GM20431 (cell line): Measurements from ENCODE around the gene HPX.

Experiments used
- in situ Hi-C: fragments of 300-500 bp; cut with MseI, MboI; formaldehyde crosslinking; loops from one replicate; pipeline ENCODE4 v1.15.0; 2020; ENCODE audit warnings: low sequenced_read_pairs; ENCODE audit not compliant: unreplicated experiment

Gene HPX

DNA sequence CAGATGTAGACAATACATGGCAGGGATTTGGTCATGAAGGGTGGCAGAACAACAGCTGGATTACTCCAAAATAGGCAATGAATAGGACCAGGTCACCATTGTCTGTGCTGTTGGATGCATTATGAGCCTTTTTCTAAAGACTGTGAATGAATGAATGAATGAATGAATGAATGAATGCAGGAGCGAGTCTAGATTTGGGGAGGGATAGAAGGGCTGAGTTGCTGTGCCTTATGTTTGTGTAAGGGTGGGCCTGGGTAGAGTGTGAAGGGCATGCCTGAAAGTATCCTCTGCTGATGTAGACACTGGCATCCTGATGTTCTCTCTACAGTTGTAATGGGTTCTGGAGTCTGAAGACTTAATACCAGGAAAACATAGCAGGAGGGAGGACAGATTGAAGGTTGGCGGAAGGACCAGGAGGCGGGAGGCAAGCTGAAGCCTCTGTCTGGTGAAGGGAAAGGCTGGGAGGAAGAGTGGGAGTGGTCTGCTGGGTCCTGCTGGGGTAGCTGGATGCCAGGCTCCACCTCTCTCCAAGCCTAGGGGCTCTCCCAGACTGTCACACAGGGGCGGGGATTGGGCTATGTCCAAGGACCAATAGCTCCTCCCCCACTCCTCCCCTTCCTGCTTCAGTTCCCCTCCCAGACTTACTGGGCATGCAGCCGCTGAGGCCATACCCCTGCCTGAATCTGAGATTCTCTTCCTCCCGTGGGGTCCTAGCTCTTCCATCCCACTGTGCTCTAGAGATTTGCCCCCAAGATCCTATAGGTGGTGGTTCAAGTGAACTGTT, 28.1 kb upstream of the HPX start:
- in situ Hi-C loops: no loop called here

DNA sequence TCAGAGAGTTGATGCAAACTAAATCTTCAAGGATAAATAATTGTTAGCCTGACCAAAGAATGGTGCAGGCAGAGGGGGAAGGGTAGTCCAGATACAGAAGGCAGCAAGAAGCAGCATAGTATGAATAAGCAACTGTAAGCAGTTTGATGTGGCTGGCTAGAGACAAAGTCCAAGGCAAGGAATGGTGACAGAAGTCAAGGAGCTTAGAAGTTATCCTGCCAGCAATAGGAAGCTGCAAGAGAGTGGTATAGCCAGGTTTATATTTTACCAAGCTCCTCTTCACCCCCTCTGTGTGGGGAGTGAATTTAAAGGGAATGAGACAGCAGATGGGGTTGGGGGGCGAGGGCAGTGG, 18.3 kb upstream of the HPX start:
- in situ Hi-C loops: no loop called here

DNA sequence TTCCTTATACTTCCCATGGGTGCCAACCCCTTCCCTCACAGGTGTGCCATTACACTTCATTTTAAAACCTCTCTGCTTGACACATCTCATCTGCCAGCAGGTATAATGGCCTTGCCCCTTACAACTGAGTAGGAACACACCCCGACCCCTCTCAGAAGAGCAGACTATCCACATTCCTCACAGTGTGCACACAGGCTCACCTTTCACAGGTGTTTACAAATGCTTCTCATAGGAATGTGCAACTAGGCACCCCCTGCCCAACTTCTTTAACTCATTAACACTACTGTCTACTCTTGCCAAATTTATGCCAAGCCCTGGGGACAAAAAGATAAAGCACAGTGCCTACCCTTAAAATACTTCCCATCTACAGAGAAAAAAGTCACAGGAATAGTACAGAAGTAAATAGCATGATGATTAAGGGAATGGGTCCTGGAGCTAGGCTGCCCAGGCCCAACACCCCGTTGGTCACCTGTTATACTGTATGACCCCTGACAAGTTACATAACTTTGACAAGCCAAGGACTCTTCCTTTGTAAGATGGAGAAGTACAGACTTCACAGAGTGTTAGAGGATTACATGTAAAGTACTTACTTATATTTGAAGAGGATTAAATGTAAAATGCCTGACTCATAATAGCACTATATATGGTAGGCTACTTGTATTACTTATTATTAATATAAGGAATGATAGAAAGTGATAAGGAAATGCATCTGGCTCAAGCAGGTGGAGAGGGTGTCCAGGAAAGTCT, 17.7 kb upstream of the HPX start:
- in situ Hi-C loops: no loop called here

DNA sequence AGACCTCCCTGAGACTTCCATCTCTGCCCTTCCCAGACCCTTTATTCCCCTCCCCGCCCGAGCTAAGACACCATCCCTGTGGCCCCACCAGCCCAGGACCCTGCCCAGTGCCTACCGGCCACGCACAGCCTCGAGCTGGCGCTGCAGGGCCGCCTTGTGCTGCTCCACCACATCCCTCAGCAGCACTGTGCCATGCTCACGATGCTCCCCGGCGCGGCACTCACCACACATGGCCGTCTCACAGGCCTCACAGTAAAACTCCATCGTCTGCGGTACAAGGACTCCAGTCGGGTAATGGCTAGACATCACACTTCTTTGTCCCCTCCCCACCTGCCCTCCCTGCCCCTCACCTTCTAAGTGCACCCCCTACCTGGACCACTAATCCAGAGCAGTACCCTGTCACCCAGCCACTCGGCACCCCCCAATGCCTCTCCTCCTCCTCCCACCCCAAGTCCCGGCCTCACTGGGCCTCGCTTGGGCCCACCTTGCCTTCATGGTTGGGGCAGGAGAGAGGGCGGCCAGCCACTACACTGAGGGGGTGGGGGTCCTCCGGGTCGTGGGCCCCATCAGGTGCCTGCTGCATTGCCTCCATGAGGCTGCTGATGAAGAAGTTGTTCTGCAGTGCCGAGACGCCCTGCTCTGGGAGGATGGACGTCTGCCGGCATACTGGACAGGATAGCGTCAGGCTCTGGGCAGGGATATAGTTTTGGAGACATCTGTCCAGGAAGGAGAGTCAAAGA, 17.0 kb upstream of the HPX start:
- in situ Hi-C loops: no loop called here

DNA sequence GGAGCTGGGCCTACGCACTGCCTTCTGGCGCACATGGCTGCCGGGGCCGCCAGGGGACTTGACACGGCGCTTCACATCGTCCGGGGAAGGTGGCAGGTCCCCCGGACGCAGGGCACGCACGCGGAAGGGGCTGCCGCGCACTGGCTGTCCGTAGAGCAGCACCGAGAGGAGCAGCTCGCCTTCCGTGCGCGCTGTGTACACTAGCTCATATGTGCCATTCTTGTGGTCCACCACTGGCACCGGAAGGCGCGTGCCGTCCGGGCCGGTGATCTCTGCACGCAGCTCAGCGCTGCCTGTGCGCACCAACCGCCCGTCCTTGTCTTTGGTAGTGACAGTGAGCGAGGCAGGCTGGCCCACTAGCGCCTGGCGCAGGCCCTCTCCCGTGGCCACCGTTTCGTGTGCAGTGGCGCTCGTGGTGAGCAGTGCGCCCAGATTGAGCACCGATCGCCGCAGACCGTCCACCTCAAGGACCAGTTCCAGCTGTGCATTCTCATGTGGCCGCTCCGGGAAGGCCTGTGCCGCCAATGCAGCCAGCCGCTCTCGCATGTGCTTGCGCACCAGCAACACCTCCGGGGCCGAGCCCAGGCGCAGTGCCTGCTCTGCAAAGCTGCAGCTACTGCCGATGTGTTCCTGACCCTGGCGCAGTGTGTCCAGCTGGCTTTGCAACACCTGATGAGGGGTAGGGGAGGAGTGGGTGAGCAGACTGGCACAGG, 15.7 kb upstream of the HPX start:
- in situ Hi-C loops: no loop called here

DNA sequence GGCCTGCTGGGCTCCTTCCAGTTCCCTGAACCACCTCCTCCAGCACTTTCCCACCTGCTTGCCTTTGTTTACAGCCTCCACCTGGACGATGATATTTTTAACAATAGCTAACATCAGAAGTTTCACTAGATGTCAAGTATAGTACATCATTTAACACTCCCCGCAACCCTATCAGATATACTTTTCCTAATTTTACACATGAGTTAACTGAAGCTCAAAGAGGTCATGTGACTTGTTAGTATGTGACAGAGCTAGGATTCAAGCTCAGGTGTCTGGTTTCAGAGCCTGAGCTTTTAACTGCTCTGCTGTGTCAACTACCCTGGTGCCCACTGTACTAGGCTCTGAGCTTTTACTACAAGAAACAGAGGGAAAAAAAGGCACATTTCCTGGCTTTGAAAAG, 14.3 kb upstream of the HPX start:
- in situ Hi-C loops: no loop called here

DNA sequence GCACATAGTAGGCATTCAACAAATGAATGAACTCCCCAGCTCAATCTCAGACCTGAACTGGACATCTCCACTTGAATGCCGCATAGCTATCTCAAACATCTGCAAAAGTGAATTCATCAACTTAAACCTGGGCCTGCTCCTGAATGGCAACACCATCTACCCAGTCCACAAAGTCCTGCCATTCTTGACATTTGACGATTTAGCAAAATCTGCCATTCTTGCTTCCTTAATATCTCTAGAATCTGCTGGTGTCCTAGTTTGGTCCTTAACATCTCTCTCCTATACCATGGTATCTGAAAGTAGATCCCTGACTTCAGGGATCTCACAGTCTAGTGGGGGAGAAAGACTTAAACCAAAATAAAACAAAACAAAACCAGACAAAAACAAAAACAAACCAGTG, 12.4 kb upstream of the HPX start:
- in situ Hi-C loops: no loop called here

DNA sequence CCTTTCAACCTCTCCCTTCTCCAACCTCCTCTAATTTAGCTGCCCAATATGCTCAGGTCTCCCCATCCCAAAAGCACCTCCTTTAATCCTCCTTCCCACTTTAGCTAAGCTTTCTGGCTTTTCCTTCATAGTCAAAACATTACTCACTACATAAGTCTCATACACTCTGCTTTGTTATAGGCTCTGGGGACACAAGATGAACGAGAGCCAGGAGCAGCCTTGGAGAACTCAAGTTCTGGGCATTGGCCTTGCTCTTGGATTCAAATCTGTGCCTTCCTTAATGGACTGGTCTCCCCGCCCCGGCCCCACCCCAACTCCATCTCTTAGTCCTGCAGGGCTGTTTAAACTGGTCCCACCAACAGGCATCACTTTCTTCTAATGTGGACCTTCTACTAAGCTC, 11.4 kb upstream of the HPX start:
- in situ Hi-C loops: no loop called here

DNA sequence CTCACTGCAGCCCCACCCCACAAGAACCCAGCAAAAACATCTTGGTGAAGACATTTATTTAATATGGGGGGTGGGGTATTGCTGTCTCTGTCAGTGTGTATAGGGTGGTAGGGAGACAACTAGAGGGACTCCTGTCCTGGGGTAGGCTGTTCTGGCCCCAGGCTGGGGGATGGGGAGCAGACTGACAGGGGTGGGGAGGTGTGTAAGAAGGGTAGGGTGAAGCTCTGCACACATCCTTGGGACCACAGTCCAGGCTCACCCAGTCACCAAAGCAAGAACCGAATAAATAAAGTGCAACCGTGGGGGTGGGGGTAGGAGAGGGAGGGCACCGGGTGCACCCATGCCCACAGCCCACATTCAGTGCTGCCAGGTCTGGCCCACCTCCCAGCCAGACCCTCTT, 7.8 kb upstream of the HPX start:
- in situ Hi-C loops: no loop called here

DNA sequence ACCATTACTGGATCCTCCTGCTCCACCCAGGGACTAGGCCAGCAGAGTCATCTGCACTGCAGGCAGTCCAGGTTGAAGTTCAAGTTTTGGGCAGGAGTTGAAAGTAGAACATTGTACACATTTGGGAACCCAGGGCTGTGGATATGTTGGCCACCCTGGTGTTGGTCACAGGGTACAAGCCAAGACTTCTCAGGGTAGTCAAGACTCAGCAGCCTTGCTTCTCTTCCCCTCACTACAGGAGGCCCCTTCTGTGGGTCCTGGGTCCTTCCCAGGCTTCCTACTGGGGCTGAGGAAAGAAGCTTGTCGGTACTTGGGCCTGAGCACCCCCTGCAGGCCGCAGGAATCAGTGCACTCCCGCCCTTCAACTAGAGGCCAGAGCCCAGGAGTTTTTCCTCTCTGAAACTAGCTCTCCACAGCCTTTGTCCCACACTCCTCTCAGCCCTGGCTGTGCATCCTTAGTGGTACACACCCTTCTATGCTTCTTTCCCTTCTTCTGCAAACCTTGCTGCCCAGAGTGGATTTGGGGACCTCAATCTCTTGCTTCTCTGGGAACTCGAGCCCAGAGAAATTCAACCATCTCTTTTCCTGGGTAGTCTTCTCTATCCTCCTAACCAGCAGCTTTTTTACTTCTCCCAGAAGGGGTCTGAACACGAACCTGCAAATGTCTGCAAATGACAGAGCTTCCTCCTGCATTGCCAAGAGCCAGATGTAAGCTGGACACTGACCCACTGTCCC, 2.6 kb upstream of the HPX start:
- in situ Hi-C loops: no loop called here

DNA sequence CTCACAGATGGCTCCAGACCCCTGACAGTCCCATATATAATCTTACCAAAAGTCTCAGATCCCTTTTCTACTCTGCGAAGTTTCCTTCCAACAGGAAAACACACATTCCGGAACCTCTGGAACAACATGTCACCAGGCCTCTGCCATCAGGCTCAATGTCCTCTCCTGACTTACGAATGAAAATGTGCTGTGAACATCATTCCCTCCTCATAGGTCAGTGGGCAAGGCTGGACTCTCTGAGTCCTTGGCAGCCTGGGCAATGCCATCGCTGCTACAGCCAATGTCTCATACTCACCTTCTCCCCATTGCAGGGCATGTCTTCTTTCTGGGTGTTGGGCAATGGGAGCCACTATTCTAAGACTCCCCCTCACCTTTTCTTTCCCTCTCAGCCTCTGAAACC, 1.7 kb upstream of the HPX start:
- in situ Hi-C loops: no loop called here

DNA sequence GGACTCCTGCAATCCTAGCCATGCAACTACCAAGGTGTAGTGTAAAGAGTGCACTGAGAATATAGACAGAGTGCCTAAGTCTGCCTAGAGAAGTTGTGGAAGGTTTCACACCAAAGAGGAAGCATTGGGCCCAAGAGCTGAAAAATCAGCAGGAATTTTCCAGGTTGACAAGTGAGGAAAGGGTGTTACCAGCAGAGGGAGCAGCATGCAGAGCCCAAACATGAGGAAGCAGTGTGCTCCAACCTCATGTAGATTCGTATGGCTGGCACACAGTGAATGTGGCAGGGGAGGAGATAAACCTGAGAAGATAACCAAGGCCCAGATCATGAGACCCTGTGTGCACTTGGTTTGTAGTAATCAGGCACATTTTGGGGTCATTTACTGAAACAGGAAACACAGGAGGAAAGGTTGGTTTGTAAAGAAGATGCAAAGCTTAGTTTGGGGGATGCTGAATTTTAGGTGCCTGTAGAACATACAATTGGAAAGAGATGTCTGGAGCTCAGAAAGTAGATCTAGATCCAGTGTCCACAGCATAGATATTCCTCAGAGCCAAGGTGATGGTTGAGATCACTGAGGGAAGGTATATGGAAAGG, 1.7 kb downstream of the HPX start:
- in situ Hi-C loops: no loop called here

DNA sequence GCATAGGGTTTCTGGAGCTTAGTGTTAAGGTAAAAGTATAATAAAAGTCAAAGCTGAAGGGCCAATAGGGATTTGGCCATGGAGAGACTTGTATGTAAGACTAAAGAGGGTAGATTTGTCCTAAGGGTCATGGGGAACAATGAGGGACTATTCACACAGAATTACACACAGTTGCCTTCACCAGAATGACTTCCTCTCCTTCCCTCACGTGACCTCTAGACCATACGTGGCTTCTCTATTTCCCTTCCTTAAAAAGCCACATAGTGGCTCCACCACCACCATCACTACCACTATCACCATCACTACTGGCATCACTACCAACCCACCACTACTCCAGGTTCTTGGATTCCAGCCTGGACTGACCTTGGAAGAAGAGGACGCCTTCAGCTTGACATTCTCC, 2.8 kb downstream of the HPX start:
- in situ Hi-C loops: no loop called here

DNA sequence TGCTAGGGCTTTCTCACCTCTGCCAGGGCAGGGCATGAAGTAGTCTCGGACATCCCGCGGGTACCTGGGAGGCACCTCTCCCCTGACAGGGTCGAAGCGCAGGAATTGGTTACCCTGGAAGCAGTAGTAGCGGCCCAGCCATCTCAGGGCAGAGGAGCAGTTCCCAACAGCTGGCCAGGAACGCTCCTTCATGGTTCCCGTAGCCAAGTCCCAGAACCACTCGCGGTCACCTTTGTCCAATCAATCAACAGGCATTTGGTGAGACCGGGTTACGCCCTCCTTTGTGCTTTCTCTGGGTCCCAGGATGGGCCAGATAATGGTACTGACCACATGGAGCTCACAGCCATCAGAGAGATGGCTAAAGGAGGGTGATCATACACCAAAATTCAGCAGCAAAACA, 3.4 kb downstream of the HPX start:
- in situ Hi-C loops: no loop called here

DNA sequence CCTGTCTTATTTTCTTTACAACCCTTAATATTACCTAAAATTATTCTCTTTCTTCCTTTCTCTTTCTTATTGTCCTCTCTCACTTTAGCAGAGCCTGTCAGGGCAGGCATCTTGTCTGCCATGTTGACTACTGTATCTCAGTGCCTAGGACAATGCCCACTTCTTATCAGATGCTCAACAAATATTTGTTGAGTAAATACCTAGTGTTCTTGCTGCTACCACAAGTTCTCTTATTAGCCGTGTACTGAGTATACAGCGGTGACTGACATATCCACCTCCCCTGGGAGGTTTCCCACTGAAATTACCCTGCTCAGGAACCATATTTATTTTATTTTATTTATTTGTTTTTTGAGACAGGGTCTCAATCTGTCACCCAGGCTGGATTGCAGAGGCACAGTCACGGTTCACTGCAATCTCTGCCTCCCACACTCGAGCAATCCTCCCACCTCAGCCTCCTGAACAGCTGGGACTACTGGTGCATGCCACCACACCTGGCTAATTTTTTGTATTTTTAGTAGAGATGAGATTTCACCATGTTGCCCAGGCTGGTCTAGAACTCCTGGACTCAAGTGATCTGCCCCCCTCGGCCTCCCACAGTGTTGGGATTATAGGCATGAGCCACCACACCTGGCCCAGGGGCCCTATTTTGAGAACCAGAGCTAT, 6.7 kb downstream of the HPX start:
- in situ Hi-C loops: no loop called here

DNA sequence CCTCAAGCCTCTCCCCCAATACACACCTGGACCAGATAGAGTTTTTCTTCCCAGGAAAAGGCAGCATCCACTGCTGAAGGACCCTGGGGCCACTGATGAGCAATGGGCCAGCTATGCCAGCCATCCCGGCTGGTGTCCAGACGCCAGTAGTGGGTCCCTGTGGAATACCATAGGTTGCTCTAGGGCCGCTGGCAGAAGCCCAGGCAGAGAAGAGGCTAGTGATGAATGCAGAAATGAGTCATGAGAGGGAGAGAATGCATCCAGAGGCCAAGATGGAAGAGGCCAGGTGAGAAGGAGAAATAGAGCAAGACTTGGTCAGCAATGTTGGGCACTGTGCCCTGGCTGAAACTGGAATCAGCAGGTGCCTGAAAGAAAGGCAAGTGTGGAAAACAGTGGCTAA, 8.9 kb downstream of the HPX start:
- in situ Hi-C loops: no loop called here

DNA sequence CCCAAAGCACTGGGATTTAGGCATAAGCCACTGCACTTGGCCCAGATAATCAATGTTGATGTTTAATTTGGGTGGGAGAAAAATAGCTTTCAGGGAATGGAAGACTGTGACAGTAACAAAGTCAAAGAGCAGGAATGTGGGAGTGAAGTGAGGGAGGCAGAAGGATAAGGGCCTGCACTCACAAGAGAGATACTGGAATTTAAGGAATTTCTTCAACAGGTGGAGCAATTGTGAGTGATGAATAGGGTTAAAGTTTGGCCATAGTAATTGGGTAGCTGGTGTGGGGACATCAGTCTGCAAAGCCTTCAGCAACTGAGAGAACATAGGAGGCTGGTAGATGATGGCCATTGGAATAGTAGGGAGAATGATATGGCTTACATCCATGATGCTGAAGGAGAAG, 13.3 kb downstream of the HPX start:
- in situ Hi-C loops: no loop called here

DNA sequence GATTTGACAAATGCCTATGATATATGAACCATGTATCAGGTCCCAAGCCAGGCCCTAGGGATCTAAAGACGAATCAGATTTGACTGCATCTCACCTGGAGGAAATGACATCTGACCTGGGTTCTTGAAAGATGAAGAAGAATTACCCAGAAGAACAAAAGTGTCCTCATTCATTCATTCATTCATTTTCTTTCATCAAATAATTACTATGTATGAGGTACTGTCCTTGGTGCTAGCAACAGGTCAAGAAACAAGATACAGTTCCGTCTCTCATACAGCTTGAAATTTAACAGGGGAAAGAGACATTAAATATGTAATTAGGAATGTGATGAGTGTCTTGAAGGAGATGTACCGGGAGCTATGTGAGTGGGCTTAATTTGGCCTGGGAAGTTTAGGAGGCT, 20.1 kb downstream of the HPX start:
- in situ Hi-C loops: no loop called here

DNA sequence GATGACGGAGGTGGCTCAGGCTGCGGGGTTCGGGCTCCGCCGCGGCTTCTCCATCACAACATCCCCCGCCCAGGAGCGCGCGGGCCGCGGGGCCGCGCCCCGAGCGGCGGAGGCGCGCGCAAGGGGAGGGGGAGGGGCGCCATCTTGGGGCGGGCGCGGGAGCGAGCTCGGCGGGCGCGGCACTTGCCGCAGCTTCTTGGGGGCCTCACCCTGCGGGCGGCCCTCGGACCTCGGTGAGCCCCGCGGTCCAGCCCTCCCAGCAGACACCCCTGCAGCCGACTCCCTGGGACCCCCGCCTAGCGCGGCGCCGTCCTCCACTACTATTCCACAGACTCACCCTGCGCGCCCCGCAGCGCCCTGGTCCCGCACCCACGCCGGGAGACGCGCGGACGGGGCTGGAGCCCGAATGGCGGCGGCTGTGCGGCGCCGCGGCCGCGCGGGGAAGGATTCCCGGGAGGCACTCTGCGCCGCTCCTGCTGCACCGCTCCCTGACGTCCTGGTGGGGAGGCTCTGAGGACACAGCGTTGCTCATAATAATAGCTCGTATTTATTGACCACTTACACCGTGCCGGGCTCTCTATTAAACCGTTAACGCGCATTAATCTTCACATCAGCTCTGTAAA, 21.7 kb downstream of the HPX start, which contains the start of gene APBB1:
APBB1 (minus strand) TSS at position 86 of the 623 bp plus-strand sequence. CDS start 7,747 bp downstream, outside the sequence.
- in situ Hi-C loops: no loop called here
